Islet of Langerhans (tissue), 1 donor: Measurements from ENCODE around the gene SFTA2.
A peak's percentile ranks its signal among the peaks of the same experiment; 100 is the strongest.
"Not testable (repeated sequence)": the region's sequence is repeated elsewhere in the genome, so short reads cannot be mapped to it uniquely, and the experiment has no call there.

ENCODE experiments used
- FAIRE-seq: peaks from one replicate; lab custom pipeline; 2011; peaks lifted over from hg19 to GRCh38; lab: Jason Lieb, UNC

SFTA2 gene

DNA sequence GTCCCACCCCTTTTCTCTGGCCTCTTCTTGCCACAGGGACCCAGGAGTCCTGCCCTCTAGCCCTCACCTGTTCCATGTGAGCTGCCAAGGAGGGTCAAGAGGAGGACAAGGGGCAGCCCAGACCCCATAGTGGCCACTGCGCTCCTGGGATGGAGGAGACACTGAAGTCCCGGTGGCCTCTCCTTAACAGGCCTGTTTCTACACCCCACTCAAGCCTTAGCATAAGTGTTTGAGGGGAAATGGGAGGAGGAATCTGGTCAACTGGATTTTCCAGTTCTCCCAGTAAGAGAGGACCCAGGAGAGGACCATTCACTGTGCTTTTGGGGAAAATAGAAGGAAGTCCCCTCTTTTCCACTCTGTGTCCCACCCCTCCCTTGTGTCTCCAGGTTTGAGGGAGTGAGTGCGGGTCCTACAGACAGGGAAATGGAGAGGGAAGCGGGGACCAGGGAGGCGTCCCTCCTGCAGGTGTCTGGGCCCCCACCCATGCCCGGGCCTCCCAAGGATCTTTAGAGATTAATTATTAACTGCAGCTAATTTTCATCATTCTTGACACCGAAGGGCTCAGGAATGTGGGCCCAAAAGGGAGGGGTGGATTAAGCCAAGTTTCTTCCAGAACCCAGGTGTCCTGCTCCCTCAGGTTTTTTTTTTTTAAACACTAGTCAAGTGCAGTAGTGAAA is at the start of gene SFTA2:
Gene SFTA2 (minus strand): TSS at position 202 of the 677 bp plus-strand sequence. CDS start 74 bp downstream, at position 128.
- no peak for FAIRE-seq

DNA sequence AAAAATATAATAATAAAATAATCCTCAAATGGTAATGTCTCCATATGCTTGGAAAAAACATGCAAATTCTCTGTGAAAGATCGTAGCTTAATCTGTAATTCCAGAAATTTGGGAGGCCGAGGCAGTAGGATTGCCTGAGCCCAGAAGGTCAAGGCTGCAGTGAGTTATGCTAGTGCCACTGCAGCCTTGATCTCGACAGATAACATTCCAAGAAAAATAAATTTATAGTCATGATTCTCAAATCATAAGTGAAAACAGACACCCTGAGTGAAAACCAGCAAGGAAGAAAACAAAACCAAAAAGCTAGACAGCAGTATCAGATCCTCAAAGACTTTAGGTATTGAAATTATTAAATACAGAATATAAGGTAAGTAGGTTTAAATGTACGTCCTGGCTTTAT is 47.7 kb upstream of the SFTA2 start:
- FAIRE-seq: no peak

DNA sequence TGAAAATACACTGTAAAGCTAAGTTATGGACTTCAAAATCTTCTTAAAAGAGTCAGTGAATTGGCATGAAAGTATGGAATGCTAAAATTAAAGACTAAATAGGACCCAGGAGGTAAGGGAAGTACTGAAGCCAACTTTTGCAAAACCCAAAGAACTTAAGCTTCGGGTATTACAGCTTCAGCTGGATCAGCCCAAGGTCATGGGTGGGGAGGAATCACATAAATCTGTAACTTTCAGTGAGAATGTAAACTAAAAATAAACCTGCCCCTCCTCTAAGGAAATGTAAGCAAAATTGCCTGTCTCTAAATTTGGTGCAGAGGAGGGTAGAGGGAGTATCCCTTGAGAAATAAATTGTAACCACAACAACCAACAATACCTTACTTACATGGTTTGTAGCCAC is 47.2 kb upstream of the SFTA2 start:
- no peak for FAIRE-seq

DNA sequence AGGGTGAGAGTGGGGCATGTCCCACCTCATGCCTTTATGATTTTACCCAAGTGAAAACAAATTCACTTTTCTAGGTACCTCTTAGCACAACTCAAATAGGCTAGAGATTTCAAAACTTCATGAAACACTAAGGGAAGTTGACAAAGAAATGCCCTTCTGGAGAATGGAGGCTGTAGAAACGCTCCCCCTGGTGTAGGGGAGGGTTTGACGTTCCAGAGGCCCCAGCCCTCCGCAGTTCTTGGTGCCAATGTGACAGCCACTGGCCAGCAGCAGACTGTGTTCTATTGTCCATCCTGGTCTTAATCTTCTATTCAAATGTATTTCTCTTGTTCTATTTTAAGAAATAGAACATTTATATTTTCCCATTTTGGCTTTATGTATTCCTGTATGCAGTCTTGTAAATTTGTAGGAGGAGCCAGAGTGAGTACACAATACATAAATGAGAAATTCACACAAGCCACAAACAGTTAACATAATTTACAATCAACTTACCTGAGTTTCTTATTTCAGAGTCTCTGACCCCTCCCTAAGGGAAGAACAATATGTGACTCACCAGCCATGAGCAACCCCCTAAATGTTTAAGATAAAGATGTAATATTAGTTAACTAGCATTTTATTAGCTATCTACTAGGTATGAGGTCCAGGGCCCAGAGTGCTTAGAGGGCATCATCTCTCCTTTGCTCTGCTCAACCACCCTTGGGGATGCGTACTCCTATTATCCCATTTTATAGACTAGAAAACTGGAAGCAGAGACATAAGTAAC is 42.7 kb upstream of the SFTA2 start:
- FAIRE-seq: no peak

DNA sequence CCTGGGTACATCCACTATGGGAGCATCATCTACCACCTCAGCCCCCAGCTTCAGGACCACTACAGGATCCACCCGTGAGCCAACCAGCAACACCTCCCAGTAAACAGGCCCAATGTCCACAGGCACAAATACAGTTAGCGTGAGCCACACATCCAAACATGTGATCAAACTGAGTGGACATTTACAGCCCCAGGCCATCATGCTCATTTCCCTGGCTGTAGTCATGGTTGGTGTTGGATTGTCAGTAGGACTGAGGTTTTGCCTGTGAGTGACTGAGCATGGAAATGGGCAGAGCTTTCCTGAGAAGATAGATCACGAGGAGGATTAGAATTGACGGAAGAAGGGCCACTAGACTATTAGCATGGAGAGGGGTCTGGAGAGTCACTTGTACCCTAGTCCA is 40.8 kb upstream of the SFTA2 start:
- FAIRE-seq: no peak

DNA sequence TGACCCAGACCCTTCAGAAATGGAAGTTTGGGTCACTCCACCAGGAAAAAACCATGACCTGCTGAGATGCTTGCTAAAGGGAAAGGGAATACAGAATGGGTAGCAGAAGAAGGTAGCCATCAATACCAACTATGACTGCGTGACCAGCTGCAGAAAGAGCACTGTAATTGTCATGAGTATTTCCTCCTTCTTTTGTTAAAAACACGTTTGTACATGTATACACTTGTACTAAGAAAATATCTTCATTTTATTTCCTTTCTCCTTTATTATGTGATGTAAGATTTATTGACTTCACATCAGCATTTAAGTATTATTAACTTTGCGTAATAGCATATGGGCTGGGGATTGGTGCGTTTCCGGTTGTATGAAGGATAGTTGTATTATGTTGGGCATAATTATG is 39.0 kb upstream of the SFTA2 start:
- FAIRE-seq: no peak

DNA sequence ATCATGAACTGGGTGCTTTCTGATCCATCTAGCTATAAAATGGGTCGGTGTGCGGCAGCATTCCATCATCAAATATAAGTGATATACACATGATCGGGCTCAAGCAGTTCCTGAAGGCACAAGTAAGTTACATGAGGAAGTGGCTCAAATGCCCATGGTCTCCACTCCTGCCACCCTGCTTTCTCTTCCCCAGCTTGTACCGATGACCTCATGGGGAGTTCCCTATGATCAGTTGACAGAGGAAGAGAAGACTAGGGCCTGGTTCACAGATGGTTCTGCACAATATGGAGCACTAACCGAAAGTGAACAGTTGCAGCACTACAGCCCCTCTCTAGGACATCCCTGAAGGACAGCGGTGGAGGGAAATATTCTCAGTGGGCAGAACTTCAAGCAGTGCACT is 37.2 kb upstream of the SFTA2 start:
- FAIRE-seq: not testable (repeated sequence)

DNA sequence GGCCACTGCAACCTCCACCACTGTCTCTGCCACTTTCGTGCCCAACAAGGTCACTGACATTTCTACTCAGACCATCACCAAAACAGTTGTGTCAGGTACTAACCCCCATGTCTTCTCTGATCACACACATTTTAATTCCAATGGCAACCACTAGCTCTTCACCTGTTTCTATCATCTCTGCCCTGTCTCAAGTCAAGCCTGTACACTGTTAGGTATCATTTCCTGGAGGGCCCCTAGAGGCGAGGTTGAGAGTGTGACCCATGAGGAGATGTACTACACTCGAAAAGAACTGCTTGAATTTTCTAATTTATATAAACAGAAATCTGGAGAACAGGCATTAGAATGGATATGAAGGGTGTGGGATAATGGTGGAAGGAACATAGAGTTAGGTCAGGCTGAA is 34.2 kb upstream of the SFTA2 start:
- no peak for FAIRE-seq

DNA sequence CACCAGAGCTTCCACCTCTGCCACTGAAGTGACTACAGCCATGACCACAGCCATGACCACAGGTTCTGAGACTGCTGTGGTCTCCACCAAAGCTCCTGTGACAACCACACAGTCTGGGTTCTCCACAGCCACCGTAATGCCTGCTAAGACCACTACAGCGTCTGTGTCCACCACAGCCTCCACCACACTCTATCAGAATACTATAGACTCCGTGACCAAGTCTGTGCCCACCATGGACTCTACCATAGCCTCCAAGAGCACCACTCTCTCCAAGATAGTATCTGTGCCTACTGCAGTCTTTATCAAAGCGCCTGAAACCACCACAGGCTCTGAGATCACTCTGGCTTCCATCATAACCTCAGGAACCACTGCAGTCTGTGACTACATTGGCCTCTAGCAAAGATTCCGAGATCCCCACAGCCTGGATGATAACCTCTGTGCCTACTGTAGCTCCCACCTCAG is 33.2 kb upstream of the SFTA2 start:
- FAIRE-seq: no peak

DNA sequence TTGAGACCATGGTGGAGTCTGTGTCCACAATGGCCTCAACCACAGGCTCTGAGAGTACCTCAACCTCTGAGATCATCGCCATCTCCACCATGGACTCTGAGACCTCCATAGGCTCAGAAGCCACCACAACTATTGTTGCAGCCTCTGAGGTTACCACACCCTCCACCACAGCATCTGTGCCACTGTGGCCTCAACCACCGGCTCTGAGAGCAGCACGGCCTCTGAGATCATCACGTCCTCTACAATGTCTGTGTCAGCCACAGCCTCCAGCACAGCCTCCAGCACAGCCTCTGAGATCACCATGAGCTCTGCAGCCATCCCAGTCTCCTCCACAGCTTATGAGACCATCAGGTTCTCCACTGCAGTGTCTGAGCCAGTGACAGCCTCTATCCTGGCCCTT is 32.1 kb upstream of the SFTA2 start:
- no peak for FAIRE-seq

DNA sequence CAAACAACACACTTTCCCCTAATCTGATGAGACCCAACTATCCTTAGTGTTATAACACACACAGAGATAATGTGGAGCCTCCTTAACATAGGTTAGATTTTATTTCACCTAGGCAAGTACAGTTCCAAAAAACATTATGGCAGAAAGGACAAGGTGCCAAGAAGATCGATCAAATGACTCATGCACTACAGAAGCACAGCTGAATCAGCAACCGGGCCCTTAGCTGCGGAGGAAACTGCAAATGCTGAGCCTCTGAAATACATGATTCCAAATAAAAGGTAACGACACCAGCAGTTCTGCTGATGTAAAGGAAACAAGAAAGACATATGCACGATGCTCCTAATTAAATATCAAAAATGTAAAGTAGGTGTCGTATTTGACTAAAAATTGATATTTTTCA is 31.7 kb upstream of the SFTA2 start:
- FAIRE-seq: peak; percentile 56

DNA sequence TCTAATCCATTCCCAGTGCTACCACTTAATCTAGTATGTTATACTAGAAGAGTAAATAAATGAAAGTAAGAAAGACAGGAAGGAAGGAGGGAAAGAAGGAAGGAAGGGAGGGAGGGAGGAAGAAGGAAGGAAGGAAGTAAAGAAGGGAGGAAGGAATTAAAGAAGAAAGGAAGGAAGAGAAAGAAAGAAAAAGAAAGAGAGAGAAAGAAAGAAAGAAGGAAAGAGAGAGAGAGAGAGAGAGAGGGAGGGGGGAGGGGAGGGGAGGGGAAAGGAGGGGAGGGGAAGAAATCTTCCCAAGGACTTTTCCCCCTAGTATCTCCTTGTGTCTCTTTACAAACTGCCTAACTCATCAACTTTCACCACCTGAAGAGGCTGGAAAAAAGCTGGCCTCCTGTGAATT is 30.7 kb upstream of the SFTA2 start:
- no peak for FAIRE-seq

DNA sequence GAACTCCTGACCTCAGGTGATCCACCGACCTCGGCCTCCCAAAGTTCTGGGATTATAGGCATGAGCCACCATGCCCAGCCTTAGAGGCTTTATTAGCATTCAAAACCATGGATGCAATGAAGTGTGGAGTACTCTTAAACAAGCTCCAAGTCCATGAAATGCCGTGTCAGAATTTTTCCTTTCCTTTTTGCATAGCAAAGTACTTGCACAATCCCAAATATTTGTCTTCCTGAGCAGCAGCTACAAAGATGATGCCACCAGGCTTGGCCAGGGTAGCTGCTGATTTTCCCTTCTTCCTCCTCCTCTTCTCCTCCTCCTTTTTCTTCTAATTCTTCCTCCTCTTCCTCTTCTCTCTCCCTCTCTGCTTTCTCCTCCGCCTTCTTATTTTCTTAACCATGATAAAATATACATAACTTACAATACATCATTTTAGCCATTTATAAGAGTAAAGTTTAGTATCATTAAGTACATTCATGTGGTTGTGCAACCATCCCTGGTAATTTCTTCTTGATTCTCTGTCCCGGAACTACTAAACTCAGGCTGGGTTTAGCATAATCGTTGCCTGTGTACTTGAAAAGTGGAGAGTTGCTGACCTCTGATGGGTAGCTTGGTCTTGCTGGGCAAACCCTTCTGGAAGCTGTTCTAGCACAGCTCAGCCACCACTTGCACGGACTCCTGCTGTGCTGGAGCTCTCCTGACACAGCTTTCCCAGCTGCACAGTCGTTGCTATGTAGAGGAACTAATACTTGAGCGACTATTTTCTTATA is 29.1 kb upstream of the SFTA2 start:
- FAIRE-seq: no peak

DNA sequence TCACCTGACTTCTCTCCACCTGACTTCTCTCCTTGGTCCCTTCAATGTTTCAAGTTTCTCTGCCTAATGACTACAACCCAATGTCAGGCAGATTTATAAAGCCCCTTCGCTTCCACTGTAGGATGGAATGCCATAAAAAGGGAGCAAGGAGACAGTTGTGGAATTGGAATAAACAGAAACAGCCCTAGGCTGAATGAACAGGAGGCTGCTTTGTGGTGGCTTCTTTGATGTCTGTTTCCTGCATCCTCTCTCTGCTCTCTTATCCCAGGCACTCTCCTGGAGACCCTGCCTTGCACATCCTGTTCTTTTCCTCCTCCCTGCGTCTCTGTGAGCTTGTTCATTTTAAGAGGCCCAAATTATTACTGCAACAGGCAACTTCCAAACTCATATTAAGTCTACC is 25.7 kb upstream of the SFTA2 start:
- FAIRE-seq: no peak

DNA sequence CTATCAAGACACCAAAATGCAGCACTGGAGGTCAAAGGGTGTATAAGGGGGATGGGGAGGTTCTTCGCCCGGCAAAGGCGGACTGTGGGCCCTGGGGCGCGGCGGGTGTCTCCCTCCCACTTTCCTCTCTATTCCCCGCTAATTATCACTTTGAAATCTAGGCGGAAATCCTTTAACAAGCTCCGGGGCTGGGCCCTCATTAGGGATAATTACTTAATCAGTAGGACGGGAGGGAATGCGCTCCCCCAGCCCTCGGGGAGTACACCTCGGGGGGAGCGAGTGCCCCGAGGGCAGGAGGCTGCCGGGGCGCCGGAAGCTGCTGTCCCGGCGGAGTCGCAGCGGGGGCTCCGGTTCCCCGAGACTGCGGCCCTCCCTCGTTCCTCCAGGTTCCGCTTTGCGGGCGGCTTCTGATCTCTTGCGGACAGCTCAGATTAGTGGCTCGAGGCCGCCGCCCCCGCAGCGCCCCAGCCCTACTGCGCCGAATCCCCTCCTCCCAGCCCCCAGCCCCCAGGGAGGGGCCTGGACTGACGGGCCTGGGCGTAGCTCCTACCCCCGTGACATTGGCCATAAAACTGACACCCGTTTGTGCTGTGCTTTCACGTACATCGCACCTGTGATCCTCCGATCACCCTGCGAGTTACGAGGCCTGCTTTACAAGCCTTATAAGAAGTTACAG is 23.5 kb upstream of the SFTA2 start:
- no peak for FAIRE-seq

DNA sequence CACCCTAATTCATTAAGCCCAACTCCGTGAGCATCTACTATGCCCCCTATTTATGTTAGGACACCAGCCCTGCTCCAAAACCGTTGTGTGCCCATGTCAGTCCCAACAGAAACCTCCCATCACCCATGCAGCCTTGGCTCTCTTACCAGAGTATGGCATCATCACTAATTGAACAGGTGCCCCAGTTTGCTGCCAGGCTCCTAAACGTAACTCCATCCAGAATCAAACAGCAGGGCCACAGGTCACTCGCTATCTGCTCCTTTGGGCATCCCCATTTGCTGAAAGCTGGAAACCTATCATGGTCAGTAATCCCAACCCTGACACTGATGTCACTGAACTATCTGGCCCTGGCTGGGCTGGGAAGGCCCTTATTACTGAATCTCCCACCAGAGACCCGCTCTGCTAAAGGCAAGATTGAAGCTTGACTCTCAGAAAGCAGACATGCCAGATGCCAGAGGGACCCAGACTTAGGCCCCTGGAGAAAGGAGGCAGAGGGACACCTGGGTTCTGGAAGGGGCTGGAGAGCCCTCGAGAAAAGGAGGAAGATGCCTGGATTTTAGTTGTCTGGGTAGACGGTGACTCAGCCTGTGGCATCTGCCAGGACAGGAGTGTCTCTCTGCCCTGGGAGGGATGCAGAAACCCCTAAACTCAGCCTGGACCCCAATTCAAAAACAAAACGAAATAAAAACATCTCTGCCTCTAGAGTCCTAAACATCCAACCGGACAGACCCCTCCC is 22.8 kb upstream of the SFTA2 start:
- no peak for FAIRE-seq

DNA sequence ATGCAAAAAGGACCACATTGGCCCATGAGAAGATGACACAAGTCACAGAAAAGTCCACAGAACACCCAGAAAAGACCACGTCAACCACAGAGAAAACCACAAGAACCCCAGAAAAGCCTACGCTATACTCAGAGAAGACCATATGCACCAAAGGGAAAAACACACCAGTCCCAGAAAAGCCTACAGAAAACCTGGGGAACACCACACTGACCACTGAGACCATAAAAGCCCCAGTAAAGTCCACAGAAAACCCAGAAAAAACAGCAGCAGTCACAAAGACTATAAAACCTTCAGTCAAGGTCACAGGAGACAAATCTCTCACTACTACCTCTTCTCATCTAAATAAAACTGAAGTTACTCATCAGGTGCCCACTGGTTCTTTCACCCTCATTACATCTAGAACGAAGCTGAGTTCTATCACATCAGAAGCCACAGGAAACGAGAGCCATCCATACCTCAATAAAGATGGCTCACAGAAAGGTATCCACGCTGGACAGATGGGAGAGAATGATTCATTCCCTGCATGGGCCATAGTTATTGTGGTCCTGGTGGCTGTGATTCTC is 20.0 kb upstream of the SFTA2 start:
- FAIRE-seq: no peak

DNA sequence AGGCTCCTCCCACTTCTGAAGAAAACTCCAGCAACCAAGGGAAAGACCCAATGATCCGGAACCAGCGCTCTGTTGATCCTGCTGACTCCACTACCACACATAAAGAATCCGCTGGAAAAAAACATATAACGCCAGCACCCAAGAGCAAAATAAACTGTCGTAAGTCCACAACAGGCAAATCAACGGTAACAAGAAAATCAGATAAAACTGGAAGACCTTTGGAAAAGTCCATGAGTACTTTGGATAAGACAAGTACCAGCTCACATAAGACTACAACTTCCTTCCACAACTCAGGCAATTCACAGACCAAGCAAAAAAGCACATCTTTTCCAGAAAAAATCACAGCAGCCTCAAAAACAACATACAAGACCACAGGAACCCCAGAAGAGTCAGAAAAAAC is 16.8 kb upstream of the SFTA2 start:
- no peak for FAIRE-seq

DNA sequence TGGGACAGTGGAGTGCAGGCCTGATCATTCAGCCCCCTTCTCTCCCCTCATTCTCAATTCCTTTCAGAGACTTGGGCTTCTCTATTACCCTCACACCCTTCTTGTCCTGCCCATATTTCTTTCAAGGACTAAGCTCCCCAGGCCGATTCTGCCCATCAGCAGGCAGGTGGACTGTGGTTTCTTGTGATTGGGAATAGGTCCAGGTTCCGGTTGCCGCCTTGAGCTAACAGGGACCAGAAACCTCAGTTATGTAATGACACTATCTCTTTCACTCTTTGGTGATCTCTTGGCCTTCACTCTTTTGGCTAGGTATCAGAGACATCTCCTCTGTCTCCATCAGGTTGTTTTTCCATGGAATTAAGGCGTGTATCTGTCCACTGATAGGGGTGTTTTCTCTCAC is 15.3 kb upstream of the SFTA2 start:
- no peak for FAIRE-seq

DNA sequence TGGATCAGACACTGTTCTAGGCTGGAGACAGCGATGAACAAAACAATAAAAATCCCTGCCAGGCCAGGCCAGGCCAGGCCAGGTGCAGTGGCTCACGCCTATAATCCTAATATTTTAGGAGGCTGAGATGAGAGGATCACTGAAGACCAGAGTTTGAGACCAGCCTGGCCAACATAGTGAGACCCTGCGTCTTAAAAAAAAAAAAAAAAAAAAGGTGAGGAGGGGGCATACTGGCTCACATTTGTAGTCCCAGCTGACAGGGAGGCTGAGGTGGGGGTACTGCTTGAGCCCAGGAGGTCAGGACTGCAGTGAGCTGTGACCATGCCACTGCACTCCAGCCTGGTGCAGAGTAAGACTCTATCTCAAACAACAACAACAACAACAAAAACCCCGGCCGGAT is 13.3 kb upstream of the SFTA2 start:
- no peak for FAIRE-seq

DNA sequence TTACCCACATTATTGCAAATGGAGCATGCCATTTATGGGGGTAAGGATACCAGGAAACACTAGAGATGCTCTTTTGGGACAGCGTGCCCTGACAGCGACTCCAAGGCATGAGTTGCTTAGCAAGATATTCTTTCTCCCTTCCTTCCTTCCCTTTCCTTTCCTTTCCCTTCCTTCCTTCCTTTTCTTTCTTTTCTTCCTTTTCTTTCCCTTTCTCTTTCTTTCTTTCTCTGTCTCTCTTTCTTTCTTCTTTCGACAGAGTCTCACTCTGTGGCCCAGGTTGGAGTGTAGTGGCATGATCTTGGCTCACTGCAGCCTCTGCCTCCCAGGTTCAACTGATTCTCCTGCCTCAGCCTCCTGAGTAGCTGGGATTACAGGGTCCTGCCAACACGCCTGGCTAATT is 12.1 kb upstream of the SFTA2 start:
- no peak for FAIRE-seq
